WTC11 (cell line): ENCODE data around the gene NOL4. TPM values are rescaled to one million over a fixed set of nuclear protein-coding genes. Genes with fewer than 3 reads are reported as not detected.
"Not testable (repeated sequence)": the region's sequence is repeated elsewhere in the genome, so short reads cannot be mapped to it uniquely, and the experiment has no call there.

ENCODE experiments used
- ATAC-seq: fragments of 200-7000 bp; cut with Tn5 transposase; 2 replicates; pipeline ENCODE4 v1.10.0; 2021; ENCODE audit warnings: mild to moderate bottlenecking, moderate library complexity
- Bru-seq: library from RNA; stranded (reverse); fragments of 400-500 nt; gene quantifications from one replicate; lab custom pipeline; 2021; lab: Mats Ljungman, UMichigan
- CTCF ChIA-PET: fragments of 300-600 bp; sonication (Branson Sonifier 250); formaldehyde crosslinking; loops from one replicate; lab custom pipeline; 2021; ENCODE audit warnings: antibody characterized with exemption; lab: Charles Lee
- POLR2A ChIA-PET: fragments of 350-600 bp; sonication (Branson Sonifier 250); formaldehyde crosslinking; loops from one replicate; lab custom pipeline; 2021; ENCODE audit warnings: antibody characterized with exemption; lab: Charles Lee
- DNase-seq: peaks from one replicate; pipeline ENCODE4 v3.0.0; 2021; ENCODE audit warnings: low spot score
- H3K27ac Mint-ChIP-seq: 2 replicates; pipeline ENCODE4 v1.8.0; 2021; ENCODE audit warnings: mixed read lengths
- H3K27me3 Mint-ChIP-seq: 2 replicates; pipeline ENCODE4 v1.8.0; 2021; ENCODE audit warnings: low read depth, mild to moderate bottlenecking, moderate library complexity, mixed read lengths
- H3K36me3 Mint-ChIP-seq: 2 replicates; pipeline ENCODE4 v1.8.0; 2021; ENCODE audit warnings: mixed read lengths
- H3K4me1 Mint-ChIP-seq: 2 replicates; pipeline ENCODE4 v1.8.0; 2022; ENCODE audit warnings: mixed read lengths
- H3K4me3 Mint-ChIP-seq: 2 replicates; pipeline ENCODE4 v1.8.0; 2021; ENCODE audit warnings: mild to moderate bottlenecking, moderate library complexity, mixed read lengths
- H3K9me3 Mint-ChIP-seq: 2 replicates; pipeline ENCODE4 v1.8.0; 2021; ENCODE audit warnings: mixed read lengths
- FOXK1 ChIP-seq: sonication (generic); formaldehyde crosslinking; IDR thresholded peaks from 2 replicates; pipeline ENCODE4 v1.8.0; 2022; ENCODE audit warnings: mild to moderate bottlenecking, moderate library complexity, missing genetic modification reagents
- FOXP1 ChIP-seq: sonication (generic); formaldehyde crosslinking; IDR thresholded peaks from 2 replicates; pipeline ENCODE4 v1.8.0; 2022; ENCODE audit warnings: missing genetic modification reagents, mild to moderate bottlenecking, moderate library complexity, borderline replicate concordance
- MYBL2 ChIP-seq: sonication (generic); formaldehyde crosslinking; IDR thresholded peaks from 2 replicates; pipeline ENCODE4 v1.8.1; 2023; ENCODE audit warnings: mild to moderate bottlenecking, moderate library complexity, missing genetic modification reagents
- NFATC4 ChIP-seq: fragments of 250-450 bp; sonication (Bioruptor Pico); IDR thresholded peaks from 2 replicates; pipeline ENCODE4 v1.9.0; 2021; ENCODE audit warnings: mild to moderate bottlenecking
- SP1 ChIP-seq: sonication (generic); formaldehyde crosslinking; conservative IDR thresholded peaks from 2 replicates; pipeline ENCODE4 v1.8.1; 2022; ENCODE audit warnings: missing genetic modification reagents
- TCF7 ChIP-seq: sonication (generic); formaldehyde crosslinking; IDR thresholded peaks from 2 replicates; pipeline ENCODE4 v1.8.0; 2022; ENCODE audit warnings: mild to moderate bottlenecking, low read depth, missing genetic modification reagents, moderate library complexity
- ZNF121 ChIP-seq: sonication (generic); formaldehyde crosslinking; IDR thresholded peaks from 2 replicates; pipeline ENCODE4 v1.8.0; 2023; ENCODE audit warnings: missing genetic modification reagents
- long read RNA-seq, 3 experiments: library from RNA in 1 of 3; library from capped mRNA in 1 of 3; library from polyadenylated mRNA in 1 of 3; unstranded in 2 of 3; stranded (forward) in 1 of 3; transcript quantifications; one replicate each; pipeline ENCODE4 v2.0.0, GENCODE V29; 2021
- total RNA-seq: library from RNA; stranded (reverse); gene quantifications from 3 replicates; pipeline ENCODE4 v1.2.3, GENCODE V29; 2021
- TF ChIP-seq, protein P1 (sequence below): sonication (generic); formaldehyde crosslinking; IDR thresholded peaks from 2 replicates; pipeline ENCODE4 v1.8.0; 2022; ENCODE audit warnings: mild to moderate bottlenecking, missing genetic modification reagents
- TF ChIP-seq, protein P2 (sequence below): fragments of 200-600 bp; IDR thresholded peaks from 2 replicates; pipeline ENCODE4 v1.8.0; 2022; ENCODE audit warnings: antibody characterized with exemption
- TF ChIP-seq, protein P3 (sequence below): sonication (generic); formaldehyde crosslinking; IDR thresholded peaks from 2 replicates; pipeline ENCODE4 v1.8.1; 2023; ENCODE audit warnings: mild to moderate bottlenecking, missing genetic modification reagents
- TF ChIP-seq, protein P4 (sequence below): sonication (generic); formaldehyde crosslinking; IDR thresholded peaks from 2 replicates; pipeline ENCODE4 v1.8.0; 2023; ENCODE audit warnings: missing genetic modification reagents, mild to moderate bottlenecking, borderline replicate concordance
- TF ChIP-seq, protein P5 (sequence below): sonication (generic); formaldehyde crosslinking; IDR thresholded peaks from 2 replicates; pipeline ENCODE4 v1.8.1; 2023; ENCODE audit warnings: mild to moderate bottlenecking, missing genetic modification reagents
- TF ChIP-seq, protein P6 (sequence below): fragments of 250-450 bp; sonication (Bioruptor Pico); IDR thresholded peaks from 2 replicates; pipeline ENCODE4 v1.9.0; 2021; ENCODE audit warnings: mild to moderate bottlenecking

The NOL4 gene, protein sequence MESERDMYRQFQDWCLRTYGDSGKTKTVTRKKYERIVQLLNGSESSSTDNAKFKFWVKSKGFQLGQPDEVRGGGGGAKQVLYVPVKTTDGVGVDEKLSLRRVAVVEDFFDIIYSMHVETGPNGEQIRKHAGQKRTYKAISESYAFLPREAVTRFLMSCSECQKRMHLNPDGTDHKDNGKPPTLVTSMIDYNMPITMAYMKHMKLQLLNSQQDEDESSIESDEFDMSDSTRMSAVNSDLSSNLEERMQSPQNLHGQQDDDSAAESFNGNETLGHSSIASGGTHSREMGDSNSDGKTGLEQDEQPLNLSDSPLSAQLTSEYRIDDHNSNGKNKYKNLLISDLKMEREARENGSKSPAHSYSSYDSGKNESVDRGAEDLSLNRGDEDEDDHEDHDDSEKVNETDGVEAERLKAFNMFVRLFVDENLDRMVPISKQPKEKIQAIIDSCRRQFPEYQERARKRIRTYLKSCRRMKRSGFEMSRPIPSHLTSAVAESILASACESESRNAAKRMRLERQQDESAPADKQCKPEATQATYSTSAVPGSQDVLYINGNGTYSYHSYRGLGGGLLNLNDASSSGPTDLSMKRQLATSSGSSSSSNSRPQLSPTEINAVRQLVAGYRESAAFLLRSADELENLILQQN
- 0.57 to 1.4 TPM (median 1.2 TPM) in 3 replicates for total RNA-seq
- Bru-seq, nascent RNA, result percentile 27 among the genes with signal in this experiment
- long read RNA-seq, experiment 1, partial matches to known transcripts, result 0 of 5 reads
- long read RNA-seq, experiment 1, other reads (novel, unspliced or antisense), result 3 of 5 reads
- long read RNA-seq, experiment 2, partial matches to known transcripts, result 0 of 1 reads
- long read RNA-seq, experiment 2, other reads (novel, unspliced or antisense), result 0 of 1 reads
- long read RNA-seq, experiment 3, partial matches to known transcripts, result 0 of 1 reads
- long read RNA-seq, experiment 3, other reads (novel, unspliced or antisense), result 1 of 1 reads

DNA sequence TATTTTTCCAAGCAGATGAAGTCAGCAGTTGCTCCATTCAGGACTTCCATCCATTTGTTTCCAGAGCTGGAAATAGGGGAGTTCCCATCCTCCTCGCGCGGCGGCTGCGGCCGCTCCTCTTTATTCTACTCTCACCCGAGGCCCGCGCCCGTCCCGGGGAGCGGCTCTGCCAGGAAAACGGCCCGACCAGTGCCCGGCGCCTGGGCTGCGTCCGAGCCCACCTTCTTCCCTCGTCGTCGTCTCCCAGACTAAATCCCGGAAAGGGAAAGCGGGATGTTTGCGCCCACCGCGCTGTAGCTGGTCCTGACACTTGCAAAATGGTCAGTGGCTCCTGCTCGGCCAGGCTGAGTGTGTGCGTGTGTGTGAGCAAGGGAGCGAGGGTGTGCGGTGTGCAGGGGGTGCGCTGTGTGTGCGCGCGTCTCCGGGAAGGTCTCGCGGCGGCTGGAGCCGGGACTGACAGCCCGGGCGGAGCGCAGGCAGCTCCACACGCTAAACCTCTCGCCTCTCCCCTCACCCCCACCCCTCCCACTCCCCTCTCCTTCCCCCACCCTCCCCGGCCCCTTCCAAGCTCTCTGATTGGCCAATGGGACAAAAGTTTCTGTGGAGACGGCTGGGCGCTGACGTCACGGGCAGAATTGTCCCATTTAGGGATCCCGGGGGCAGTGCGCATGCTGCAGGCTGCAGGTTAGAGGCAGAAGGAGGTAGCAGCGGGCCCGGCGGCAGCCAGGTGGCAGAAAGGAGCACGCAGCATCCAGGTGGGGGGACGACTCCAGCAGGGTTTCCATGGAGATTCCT lies at the start of gene NOL4:
Gene NOL4, minus strand, starts transcription at position 491 of the 795 bp plus-strand sequence. CDS start 1,660 bp downstream, outside the sequence.
- no peaks in the 10 kb centered on the region for H3K36me3 Mint-ChIP-seq
- H3K9me3 Mint-ChIP-seq, result no peaks in the 10 kb centered on the region
- peak; percentile 99 for DNase-seq
- H3K27me3 Mint-ChIP-seq, result peaks cover 51% of the 10 kb centered on the region
- POLR2A ChIA-PET, result no interaction called here
- TF ChIP-seq FOXP1 (CRISPR knock-in tag), result peak; percentile 86
- TF ChIP-seq, protein P1, sequence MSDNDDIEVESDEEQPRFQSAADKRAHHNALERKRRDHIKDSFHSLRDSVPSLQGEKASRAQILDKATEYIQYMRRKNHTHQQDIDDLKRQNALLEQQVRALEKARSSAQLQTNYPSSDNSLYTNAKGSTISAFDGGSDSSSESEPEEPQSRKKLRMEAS (CRISPR knock-in tag), result peak; percentile 15; the same call in 1 of the 2 replicates
- peak; percentile 23; the same call in 1 of the 2 replicates for TF ChIP-seq FOXK1 (CRISPR knock-in tag)
- 0 out of 2 replicates have a peak, but pooled peaks have one; percentile 17 for TF ChIP-seq ZNF121 (CRISPR knock-in tag)
- no peak for TF ChIP-seq TCF7
- TF ChIP-seq, protein P2, sequence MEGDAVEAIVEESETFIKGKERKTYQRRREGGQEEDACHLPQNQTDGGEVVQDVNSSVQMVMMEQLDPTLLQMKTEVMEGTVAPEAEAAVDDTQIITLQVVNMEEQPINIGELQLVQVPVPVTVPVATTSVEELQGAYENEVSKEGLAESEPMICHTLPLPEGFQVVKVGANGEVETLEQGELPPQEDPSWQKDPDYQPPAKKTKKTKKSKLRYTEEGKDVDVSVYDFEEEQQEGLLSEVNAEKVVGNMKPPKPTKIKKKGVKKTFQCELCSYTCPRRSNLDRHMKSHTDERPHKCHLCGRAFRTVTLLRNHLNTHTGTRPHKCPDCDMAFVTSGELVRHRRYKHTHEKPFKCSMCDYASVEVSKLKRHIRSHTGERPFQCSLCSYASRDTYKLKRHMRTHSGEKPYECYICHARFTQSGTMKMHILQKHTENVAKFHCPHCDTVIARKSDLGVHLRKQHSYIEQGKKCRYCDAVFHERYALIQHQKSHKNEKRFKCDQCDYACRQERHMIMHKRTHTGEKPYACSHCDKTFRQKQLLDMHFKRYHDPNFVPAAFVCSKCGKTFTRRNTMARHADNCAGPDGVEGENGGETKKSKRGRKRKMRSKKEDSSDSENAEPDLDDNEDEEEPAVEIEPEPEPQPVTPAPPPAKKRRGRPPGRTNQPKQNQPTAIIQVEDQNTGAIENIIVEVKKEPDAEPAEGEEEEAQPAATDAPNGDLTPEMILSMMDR, result 0 out of 2 replicates have a peak, but pooled peaks have one; percentile 32
- TF ChIP-seq, protein P3, sequence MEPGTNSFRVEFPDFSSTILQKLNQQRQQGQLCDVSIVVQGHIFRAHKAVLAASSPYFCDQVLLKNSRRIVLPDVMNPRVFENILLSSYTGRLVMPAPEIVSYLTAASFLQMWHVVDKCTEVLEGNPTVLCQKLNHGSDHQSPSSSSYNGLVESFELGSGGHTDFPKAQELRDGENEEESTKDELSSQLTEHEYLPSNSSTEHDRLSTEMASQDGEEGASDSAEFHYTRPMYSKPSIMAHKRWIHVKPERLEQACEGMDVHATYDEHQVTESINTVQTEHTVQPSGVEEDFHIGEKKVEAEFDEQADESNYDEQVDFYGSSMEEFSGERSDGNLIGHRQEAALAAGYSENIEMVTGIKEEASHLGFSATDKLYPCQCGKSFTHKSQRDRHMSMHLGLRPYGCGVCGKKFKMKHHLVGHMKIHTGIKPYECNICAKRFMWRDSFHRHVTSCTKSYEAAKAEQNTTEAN, result peak; percentile 76
- TF ChIP-seq, protein P4, sequence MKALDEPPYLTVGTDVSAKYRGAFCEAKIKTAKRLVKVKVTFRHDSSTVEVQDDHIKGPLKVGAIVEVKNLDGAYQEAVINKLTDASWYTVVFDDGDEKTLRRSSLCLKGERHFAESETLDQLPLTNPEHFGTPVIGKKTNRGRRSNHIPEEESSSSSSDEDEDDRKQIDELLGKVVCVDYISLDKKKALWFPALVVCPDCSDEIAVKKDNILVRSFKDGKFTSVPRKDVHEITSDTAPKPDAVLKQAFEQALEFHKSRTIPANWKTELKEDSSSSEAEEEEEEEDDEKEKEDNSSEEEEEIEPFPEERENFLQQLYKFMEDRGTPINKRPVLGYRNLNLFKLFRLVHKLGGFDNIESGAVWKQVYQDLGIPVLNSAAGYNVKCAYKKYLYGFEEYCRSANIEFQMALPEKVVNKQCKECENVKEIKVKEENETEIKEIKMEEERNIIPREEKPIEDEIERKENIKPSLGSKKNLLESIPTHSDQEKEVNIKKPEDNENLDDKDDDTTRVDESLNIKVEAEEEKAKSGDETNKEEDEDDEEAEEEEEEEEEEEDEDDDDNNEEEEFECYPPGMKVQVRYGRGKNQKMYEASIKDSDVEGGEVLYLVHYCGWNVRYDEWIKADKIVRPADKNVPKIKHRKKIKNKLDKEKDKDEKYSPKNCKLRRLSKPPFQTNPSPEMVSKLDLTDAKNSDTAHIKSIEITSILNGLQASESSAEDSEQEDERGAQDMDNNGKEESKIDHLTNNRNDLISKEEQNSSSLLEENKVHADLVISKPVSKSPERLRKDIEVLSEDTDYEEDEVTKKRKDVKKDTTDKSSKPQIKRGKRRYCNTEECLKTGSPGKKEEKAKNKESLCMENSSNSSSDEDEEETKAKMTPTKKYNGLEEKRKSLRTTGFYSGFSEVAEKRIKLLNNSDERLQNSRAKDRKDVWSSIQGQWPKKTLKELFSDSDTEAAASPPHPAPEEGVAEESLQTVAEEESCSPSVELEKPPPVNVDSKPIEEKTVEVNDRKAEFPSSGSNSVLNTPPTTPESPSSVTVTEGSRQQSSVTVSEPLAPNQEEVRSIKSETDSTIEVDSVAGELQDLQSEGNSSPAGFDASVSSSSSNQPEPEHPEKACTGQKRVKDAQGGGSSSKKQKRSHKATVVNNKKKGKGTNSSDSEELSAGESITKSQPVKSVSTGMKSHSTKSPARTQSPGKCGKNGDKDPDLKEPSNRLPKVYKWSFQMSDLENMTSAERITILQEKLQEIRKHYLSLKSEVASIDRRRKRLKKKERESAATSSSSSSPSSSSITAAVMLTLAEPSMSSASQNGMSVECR (CRISPR knock-in tag), result no peak; the same call in 1 of the 2 replicates
- TF ChIP-seq MYBL2 (CRISPR knock-in tag), result no peak
- peak; percentile 34; the same call in 1 of the 2 replicates for TF ChIP-seq SP1 (CRISPR knock-in tag)
- TF ChIP-seq, protein P5, sequence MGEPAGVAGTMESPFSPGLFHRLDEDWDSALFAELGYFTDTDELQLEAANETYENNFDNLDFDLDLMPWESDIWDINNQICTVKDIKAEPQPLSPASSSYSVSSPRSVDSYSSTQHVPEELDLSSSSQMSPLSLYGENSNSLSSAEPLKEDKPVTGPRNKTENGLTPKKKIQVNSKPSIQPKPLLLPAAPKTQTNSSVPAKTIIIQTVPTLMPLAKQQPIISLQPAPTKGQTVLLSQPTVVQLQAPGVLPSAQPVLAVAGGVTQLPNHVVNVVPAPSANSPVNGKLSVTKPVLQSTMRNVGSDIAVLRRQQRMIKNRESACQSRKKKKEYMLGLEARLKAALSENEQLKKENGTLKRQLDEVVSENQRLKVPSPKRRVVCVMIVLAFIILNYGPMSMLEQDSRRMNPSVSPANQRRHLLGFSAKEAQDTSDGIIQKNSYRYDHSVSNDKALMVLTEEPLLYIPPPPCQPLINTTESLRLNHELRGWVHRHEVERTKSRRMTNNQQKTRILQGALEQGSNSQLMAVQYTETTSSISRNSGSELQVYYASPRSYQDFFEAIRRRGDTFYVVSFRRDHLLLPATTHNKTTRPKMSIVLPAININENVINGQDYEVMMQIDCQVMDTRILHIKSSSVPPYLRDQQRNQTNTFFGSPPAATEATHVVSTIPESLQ (CRISPR knock-in tag), result no peak
- no peak for TF ChIP-seq NFATC4 (CRISPR knock-in tag)
- TF ChIP-seq, protein P6, sequence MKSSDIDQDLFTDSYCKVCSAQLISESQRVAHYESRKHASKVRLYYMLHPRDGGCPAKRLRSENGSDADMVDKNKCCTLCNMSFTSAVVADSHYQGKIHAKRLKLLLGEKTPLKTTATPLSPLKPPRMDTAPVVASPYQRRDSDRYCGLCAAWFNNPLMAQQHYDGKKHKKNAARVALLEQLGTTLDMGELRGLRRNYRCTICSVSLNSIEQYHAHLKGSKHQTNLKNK (CRISPR knock-in tag), result no peak
- TF ChIP-seq, all 79 proteins: peak for 7
- peak within 1 kb of the TSS; percentile 82 for H3K4me3 Mint-ChIP-seq
- H3K27ac Mint-ChIP-seq, result no peak within 1 kb of the TSS
- ATAC-seq, result peak; percentile 82
- peaks cover 19% of the 10 kb centered on the region for H3K4me1 Mint-ChIP-seq
- CTCF ChIA-PET, result interaction anchor here (0.6 to 4.6 kb wide), 61 partner anchors 9 to 1071 kb away, joined by 3 to 39 read pairs (median 4); no protein-coding TSS in a partner anchor

DNA sequence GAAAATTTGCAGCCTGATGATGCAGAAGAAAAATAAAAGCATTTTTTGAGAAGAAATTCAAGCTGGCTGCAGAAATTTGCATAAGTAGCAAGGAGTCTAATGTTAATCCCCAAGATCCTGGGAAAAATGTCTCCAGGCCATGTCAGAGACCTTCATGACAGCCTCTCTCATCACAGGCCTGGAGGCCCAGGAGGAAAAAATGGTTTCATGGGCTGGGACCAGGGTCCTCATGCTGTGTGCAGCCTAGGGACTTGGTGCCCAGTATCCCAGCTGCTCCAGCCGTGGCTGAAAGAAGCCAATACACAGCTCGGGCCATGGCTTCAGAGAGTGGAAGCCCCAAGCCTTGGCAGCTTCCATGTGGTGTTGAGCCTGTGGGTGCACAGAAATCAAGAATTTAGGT lies 41.3 kb upstream of the NOL4 start:
- CTCF ChIA-PET, result interaction anchor here (1.3 kb wide), 1 partner anchor 41 kb away, joined by 6 read pairs; the partner anchor contains the start of gene NOL4
- H3K9me3 Mint-ChIP-seq, result peaks cover 41% of the 10 kb centered on the region
- ATAC-seq, H3K27me3 Mint-ChIP-seq, POLR2A ChIA-PET, DNase-seq, H3K4me1 Mint-ChIP-seq, H3K4me3 Mint-ChIP-seq, H3K27ac Mint-ChIP-seq: not testable (repeated sequence)
- peaks cover 34% of the 10 kb centered on the region for H3K36me3 Mint-ChIP-seq
